NCI-H446 (cell line): Measurements from ENCODE around the gene PTPRK.

Source experiments
- DNase-seq, 2 experiments: peaks; one replicate each; lab custom pipeline; 2025; lab: John Stamatoyannopoulos, UW

PTPRK gene

DNA sequence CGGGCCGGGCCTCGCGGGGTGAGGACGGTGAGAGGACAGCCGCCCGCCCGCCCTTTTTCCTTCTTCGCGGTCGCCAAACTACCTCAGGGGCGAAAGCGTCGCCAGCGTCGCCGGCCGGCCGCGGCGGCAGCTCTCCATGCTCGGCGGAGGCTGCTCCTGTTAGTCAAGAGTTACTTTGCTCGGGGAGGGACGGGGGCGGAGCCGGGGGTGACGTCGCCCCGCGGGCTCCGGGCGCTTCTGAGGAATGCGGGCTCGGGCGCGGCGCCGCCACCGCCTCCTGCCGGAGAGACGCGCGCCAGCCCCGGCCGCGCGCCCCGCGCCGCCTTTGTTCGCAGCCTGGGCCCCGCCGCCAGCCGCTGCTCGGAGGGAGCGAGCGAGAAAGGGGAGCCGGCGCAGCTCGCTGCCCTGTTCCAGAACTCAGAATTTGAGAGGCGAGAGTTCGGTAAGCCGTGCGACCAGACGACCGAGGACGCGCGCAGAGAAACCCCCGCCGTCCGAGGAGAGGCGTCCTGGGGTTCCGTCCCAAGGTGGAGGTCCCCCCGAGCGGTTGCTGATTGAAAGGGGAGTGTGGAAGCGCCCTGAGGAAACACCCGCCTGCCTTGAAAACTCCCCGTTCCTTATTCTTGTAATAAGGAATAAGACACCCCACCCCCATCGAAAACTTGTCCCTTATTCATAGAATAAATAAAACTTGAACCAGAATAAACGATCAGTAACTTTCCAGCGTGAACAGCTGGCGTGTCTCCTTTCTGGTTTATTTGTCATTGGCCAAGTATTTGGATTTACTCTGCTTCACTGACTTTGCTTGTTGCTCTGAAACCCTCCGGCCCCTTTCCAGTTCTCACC lies at the start of gene PTPRK:
Gene PTPRK, minus strand, starts transcription at position 164 of the 846 bp plus-strand sequence. CDS start 241 bp downstream, outside the sequence.
- peak; percentile 82 to 90 for DNase-seq

DNA sequence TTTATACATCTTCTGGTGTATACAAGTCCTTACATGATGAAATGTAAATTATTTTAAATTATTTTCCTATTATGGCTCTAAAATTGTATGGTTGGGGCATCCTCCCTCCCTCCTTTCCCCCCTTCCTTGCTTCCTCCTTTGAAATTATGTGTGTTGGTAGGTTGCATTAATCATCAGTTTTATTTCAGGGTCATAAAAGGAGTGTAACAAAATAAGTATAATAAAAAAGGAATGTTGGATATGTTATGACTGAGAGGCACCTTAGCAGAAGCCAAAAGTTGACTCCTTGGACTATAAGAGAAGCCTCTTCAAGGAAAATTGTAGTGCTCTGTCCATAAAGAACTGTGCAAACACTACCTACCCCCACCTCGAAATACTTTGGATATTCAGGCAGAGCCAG lies 46.6 kb upstream of the PTPRK start:
- no peak for DNase-seq

DNA sequence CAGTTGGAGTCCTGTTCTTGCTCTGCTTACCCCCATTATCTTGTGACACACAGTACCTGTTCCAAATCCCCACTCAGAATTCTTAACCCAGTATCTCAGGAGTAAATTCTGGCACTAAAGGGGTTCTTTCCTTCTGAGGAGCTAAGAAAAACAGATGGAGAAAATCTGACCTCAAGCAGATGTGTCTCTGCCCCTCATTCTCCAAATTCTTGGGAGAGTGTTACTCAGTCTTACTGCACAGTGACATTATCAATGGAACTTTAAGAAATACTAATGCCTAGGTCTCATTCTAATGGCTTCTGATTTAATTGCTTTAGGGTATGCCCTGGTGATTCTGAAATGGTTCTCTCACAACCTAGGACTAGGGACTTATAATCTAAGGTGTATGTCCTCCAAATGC lies 40.6 kb upstream of the PTPRK start:
- DNase-seq = no peak

DNA sequence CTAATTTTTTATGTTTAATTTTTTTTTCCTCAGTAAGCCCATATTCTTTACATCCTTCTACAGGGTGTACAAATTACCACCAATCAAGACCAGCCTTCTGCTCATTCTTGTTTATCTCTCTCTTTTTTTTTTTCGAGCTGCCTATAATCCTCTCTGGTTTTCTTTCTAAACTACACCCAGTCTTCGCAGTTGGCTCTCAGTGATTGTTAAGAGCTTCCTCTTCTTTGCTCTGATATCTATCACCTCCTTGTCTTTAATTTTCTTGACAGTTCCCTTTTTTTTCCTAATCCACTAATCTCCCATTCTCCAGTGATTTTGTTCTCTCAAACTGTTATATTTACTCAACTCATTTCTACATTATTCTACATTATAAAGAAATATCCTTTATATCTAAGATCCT lies 38.5 kb upstream of the PTPRK start:
- DNase-seq = no peak

GRCh38 chr6:128558021-128558420 lies 37.6 kb upstream of the PTPRK start:
- no peak for DNase-seq

DNA sequence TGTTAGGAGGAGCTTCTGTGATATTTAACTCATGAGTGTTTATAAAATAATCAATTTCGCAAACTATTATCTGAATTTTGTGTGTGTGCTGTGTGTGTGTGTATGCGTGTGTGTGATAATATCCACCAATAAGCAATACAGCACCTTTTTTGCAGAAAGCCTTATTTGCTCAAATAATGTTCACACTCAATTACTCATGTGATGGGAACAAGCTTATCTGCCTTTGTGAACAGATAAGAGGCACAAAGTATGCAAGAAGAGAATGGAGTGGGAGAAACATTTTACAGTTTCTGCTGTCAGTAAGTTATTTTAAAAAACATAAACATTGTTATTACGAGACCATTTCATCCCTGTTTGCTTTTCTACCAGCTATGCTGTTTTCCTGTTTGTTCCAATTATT lies 36.7 kb upstream of the PTPRK start:
- DNase-seq = no peak

DNA sequence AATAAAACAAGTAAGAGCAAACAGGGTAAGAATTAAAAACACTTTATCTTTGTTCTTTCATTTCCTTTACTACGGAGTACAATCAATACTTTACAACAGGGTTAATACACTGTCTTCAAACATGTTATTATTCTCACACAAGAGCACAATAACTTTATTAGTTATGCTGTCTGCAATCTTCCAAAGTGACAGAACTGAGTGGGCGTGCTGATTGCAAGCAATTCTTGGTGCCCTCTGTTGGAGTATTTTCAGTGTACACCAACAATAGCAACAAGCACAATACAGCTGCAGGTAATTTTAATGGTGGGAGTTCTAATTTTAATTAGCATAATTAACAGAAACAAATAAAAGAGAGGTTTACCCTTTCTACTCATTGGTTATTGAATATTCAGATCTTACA lies 33.9 kb upstream of the PTPRK start:
- no peak for DNase-seq

DNA sequence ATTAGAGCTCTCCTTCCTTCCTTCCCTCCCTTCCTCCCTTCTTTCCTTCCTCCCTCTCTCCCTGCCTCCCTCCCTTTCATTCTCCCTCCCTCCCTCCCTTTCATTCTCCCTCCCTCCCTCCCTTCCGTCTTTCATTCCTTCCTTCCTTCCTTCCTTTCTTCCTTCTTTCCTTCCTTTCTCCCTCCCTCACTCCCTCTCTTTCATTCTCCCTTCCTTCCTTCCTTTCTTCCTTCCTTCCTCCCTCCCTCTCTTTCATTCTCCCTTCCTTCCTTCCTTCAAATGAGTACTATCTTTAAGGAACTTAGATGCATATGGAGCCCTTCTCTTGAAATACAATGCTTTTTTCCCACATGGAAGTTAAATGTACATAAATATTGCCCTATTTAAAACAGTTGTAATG lies 20.9 kb upstream of the PTPRK start:
- no peak for DNase-seq

- DNase-seq = no peak
Observed at GRCh38 chr6:128538763-128539162, 18.4 kb upstream of the PTPRK start.

DNA sequence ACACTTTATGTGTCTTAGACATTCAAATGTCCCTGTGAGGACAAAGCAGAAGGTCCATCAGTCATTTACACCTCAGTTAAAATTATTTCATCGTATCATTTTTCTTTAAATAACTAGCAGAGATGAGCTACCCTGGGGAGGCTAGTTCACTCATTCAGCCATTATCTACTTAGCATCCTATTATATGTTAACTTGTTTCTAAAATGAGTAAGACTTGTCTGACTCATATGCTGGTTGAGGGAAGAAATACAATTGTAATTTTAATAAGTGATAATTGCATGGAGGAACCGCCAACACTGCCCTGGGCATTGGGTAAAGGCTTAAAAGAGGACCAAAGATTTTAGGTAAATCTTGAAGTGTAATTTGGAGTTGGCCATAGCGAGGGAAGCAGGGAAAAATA lies 12.4 kb upstream of the PTPRK start:
- DNase-seq = no peak

- DNase-seq = no peak
Observed at GRCh38 chr6:128532136-128532535, 11.7 kb upstream of the PTPRK start.

DNA sequence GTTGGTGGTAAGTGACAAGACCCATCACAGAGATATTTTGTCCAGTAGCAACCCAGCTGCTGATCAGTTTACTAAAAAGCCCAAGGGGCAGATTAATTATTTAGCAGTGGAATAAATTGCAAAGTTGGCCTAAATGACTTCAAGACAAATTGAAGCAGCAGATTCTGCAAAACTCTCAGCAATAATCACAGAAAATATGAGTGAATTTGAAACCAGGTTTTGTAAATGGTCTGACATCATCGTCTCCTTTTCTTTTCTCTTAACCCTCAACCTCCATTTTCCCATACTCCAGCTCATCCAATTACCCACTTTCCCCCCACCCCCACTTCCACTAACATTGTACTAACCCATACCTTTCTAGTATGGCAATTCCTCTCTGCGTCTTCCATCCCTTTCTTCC lies 11.3 kb upstream of the PTPRK start:
- DNase-seq = no peak

DNA sequence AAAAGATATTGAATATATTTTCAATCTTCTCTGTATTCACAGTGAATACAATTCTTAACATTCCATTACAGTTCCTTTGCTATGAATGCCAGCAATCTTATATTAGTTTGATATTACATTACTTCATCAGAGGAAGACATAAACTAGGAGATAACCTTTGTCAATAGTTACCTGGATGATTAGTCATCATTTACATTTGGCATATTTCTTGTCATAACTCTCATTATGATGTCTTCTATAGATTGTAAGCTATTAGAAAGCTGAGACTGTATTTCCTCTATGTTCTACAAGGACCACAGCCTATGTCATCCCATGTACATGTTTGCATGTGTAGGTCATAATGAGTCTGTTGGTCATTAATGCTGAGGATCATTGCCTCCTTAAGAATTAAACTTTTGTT lies 7.8 kb upstream of the PTPRK start:
- DNase-seq = no peak

GRCh38 chr6:128527375-128527774 lies 7.0 kb upstream of the PTPRK start:
- DNase-seq = no peak

GRCh38 chr6:128526152-128526914 lies 5.9 kb upstream of the PTPRK start:
- no peak for DNase-seq

DNA sequence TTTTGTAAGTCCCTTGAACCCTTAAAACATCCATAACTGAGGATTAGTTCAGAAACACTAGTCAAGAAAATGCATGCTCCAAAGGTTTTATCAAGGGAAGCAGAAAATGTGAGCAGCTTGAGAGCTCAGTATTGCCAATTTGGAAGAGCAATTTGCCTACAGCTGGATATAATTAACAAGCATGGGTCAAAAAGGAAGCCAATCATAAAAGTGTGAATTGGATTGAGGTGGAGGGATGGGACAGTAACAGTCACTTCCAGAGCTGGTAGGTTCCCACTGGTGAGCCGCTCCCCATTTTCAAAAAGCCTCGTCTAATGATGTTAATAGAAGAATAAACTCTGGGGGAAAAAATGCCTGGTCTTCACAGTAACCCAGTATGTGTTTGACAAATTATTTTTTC lies 5.0 kb upstream of the PTPRK start:
- peak; percentile 10 to 68 for DNase-seq

- DNase-seq = peak in 1 of 2 experiments; percentile 72
Observed at GRCh38 chr6:128521282-128521632, 858 bp upstream of the PTPRK start.

DNA sequence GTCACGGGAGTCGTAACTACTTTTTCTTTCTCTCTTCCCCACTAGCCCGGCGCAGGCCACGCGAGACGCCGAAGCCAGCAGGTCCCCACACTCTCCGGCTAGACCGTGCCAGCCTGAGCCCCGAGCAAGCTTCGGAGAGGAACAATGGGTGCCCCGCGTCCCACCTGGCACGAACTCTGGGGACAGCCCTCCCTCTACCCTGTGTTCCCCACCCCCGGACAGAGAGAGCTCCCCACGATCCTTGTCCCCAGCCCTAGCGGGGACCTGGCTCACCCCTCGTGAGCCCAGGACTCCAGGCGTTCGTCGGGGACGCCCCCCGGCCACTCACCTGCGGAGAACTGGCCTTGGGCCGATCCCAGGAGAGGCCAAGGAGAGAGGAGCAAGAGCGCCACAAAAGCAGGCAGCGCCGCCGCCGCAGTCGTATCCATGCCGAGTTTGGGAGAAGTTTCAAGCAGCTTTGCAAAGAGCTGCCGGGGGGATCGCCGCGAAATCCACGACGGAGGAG lies 416 bp downstream of the PTPRK start:
- peak in 1 of 2 experiments; percentile 66 for DNase-seq

DNA sequence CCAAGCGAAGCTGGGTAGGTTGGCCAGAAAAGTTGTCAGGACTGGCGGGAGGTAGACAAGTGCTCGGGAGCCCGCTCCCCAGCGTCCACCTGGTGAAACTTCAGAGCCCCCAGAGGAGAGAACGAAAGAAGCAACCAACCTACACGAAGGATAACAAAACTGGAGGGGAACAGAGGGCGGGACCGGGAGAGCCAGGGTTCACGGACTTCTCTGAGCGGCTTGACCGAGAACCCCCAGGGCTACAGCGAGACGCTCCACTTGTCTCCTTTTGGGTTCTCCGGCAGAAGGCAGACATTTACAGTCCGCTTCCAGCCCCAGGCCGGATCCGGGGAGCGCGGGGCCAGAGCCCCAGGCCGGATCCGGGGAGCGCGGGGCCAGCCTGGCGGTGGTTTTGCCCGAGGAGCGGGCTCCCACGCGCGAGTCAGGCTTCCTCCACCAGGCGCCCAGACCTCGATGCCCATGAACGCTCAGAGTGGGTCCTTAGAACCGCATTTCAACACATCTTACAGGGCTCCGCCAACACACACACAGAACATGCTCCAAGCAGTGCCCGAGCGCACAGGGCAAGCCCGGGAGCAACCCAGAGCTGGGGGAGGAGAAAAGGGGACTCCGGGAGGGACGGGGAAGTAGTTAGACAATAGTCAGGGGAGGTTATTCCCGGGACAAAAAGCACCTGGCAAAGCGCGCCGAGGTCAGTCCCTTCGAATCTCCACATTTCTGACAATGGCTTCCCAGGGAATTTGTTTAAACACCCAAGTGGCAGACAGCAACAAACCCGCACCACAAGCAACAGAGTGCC lies 1.1 kb downstream of the PTPRK start:
- peak; percentile 14 to 68 for DNase-seq

GRCh38 chr6:128518434-128519131 lies 1.8 kb downstream of the PTPRK start:
- peak in 1 of 2 experiments; percentile 27 for DNase-seq

- no peak for DNase-seq
Observed at GRCh38 chr6:128517124-128517523, 3.3 kb downstream of the PTPRK start.

DNA sequence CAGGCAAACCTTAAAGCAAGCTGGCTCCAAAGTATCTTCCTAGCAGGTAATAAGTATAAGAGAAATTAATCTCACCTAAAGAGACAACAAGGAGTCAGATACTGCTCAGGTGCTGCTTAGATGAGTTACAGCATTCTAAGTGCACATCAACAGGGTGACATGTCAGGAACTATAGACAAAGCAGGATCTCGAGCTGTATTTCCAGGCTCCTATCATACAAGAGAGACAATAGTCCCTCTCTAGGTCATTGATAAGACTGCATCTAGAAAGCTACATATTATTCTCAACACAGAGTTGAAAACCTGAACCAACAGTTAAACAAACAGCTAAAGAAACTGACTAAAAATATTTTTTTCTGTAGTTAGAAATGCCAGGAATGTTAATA lies 3.9 kb downstream of the PTPRK start:
- DNase-seq = peak; percentile 32 to 41
